K562 (cell line): ENCODE data around the gene TMEM86A. TPM values are rescaled to one million over a fixed set of nuclear protein-coding genes. Genes with fewer than 3 reads are reported as not detected.

Experiments
- ATAC-seq: fragments of 200-7000 bp; cut with Tn5 transposase; 3 replicates; pipeline ENCODE4 v1.9.1; 2020; ENCODE audit warnings: moderate library complexity
- BruUV-seq: library from RNA; stranded (reverse); fragments of 400-500 nt; replicated peaks from 2 replicates; lab custom pipeline; 2021; lab: Mats Ljungman, UMichigan
- CTCF ChIA-PET: fragments of 300-600 bp; formaldehyde crosslinking; extraction: SDS; loops from one replicate; lab custom pipeline; 2021; ENCODE audit warnings: low intra/inter-chr PET ratio; lab: Yijun Ruan, JAX
- POLR2A ChIA-PET: fragments of 300-600, 350-650 bp; sonication (Branson Sonifier 250); formaldehyde crosslinking; extraction: SDS; loops from one replicate; lab custom pipeline; 2021; ENCODE audit warnings: antibody characterized with exemption, inconsistent platforms; lab: Yijun Ruan, JAX
- DNase-seq, 4 experiments: peaks; one replicate each; pipeline versions ENCODE4 v3.0.0 to v3.0.0-alpha.2; 2011 to 2018; ENCODE audit warnings: low spot score in 3 of 4, mixed read lengths in 3 of 4; ENCODE audit errors: extremely low read depth in 1 of 4
- FAIRE-seq: peaks from 2 replicates; lab custom pipeline; 2011; peaks lifted over from hg19 to GRCh38; lab: Jason Lieb, UNC
- H2AFZ ChIP-seq: 2 replicates; pipeline ENCODE4 v1.6.0; 2011; ENCODE audit warnings: low read depth, low read length, control low read depth, inconsistent platforms
- H3K27ac ChIP-seq: fragments of 200-600 bp; 3 replicates; pipeline ENCODE4 v1.8.0; 2011; ENCODE audit warnings: low read depth, mild to moderate bottlenecking, control low read depth, inconsistent platforms, low read length, moderate library complexity, mixed read lengths; ENCODE audit errors: extremely low read depth
- H3K27me3 ChIP-seq, 2 experiments: fragments of 300-600 bp in 1 of 2; 2 replicates in 1 of 2; 3 replicates in 1 of 2; pipeline versions ENCODE4 v1.6.0 to v1.8.0; 2011; ENCODE audit warnings: inconsistent platforms in 2 of 2, low read length in 2 of 2, mild to moderate bottlenecking in 1 of 2, mixed read lengths in 1 of 2, moderate library complexity in 1 of 2; ENCODE audit not compliant: control insufficient read depth in 2 of 2, insufficient read depth in 2 of 2
- H3K36me3 ChIP-seq: fragments of 300-600 bp; 3 replicates; pipeline ENCODE4 v1.8.0; 2011; ENCODE audit warnings: mild to moderate bottlenecking, low read length, inconsistent platforms; ENCODE audit not compliant: control insufficient read depth, insufficient read depth
- H3K4me1 ChIP-seq, 2 experiments: fragments of 200-600 bp in 1 of 2; replicated peaks in 1 of 2; 2 replicates in 1 of 2; 3 replicates in 1 of 2; pipeline versions ENCODE4 v1.5.1 to v1.8.0; 2011; ENCODE audit warnings: inconsistent platforms in 2 of 2, low read length in 2 of 2, mild to moderate bottlenecking in 1 of 2, mixed read lengths in 1 of 2, moderate library complexity in 1 of 2; ENCODE audit not compliant: control insufficient read depth in 2 of 2, insufficient read depth in 2 of 2
- H3K4me2 ChIP-seq: 2 replicates; pipeline ENCODE4 v1.6.1; 2011; ENCODE audit warnings: low read length, control low read depth, inconsistent platforms, mixed read lengths; ENCODE audit not compliant: insufficient read depth
- H3K4me3 ChIP-seq: fragments of 200-600 bp; sonication (generic), shearing (Covaris generic); 2 replicates; pipeline ENCODE4 v1.5.1; 2016; ENCODE audit warnings: control low read depth, inconsistent platforms
- H3K79me2 ChIP-seq: fragments of 200-600 bp; 3 replicates; pipeline ENCODE4 v1.8.0; 2011; ENCODE audit warnings: low read length, inconsistent platforms; ENCODE audit not compliant: control insufficient read depth, insufficient read depth
- H3K9ac ChIP-seq, 2 experiments: 2 replicates each; pipeline versions ENCODE4 v1.6.0 to v1.6.1; 2011; ENCODE audit warnings: low read depth in 2 of 2, low read length in 2 of 2, control low read depth in 1 of 2, inconsistent platforms in 1 of 2, mild to moderate bottlenecking in 1 of 2, mixed read lengths in 1 of 2; ENCODE audit not compliant: insufficient read depth in 1 of 2
- H3K9me1 ChIP-seq: one replicate; pipeline ENCODE4 v1.6.0; 2011; ENCODE audit warnings: inconsistent platforms, mild to moderate bottlenecking, low read length, moderate library complexity; ENCODE audit not compliant: control insufficient read depth, insufficient read depth
- H3K9me3 ChIP-seq: replicated peaks from 2 replicates; pipeline ENCODE4 v1.5.1; 2011; ENCODE audit warnings: low read depth, low read length, inconsistent platforms; ENCODE audit not compliant: control insufficient read depth, insufficient read depth
- H4K20me1 ChIP-seq: replicated peaks from 2 replicates; pipeline ENCODE4 v1.6.1; 2011; ENCODE audit warnings: low read length, inconsistent platforms, mixed read lengths; ENCODE audit not compliant: control insufficient read depth, insufficient read depth
- CSDE1 ChIP-seq, 2 experiments: fragments of 450-650 bp; IDR thresholded peaks; 2 replicates each; pipeline ENCODE4 v1.6.1; 2016; ENCODE audit warnings: mild to moderate bottlenecking in 1 of 2
- DEAF1 ChIP-seq: fragments of 450-650 bp; formaldehyde crosslinking; IDR thresholded peaks from 2 replicates; pipeline ENCODE4 v1.4.0; 2020; ENCODE audit warnings: mild to moderate bottlenecking, moderate library complexity
- PRMT5 ChIP-seq: sonication (generic); formaldehyde crosslinking; IDR thresholded peaks from 2 replicates; pipeline ENCODE4 v1.5.0; 2020; ENCODE audit warnings: missing genetic modification reagents
- RBM14 ChIP-seq: fragments of 200-400 bp; formaldehyde crosslinking; IDR thresholded peaks from 2 replicates; pipeline ENCODE4 v1.6.1; 2018; ENCODE audit warnings: low read depth, mild to moderate bottlenecking, low read length, moderate library complexity, borderline replicate concordance; ENCODE audit not compliant: insufficient read depth
- TARDBP ChIP-seq: fragments of 450-650 bp; IDR thresholded peaks from 2 replicates; pipeline ENCODE4 v1.6.1; 2016
- TCF3 ChIP-seq: sonication (generic); formaldehyde crosslinking; IDR thresholded peaks from 2 replicates; pipeline ENCODE4 v1.4.0; 2020; ENCODE audit warnings: mild to moderate bottlenecking, missing genetic modification reagents
- U2AF1 ChIP-seq: fragments of 200-400 bp; formaldehyde crosslinking; optimal IDR thresholded peaks from 2 replicates; pipeline ENCODE3; 2017; ENCODE audit warnings: mild to moderate bottlenecking, low read depth, low read length, moderate library complexity
- WHSC1 ChIP-seq: IDR thresholded peaks from one replicate; pipeline ENCODE4 v1.6.1; 2012; ENCODE audit warnings: low read length, control low read depth, inconsistent platforms
- ZBTB49 ChIP-seq: sonication (generic); formaldehyde crosslinking; IDR thresholded peaks from 2 replicates; pipeline ENCODE4 v1.8.0; 2022; ENCODE audit warnings: missing genetic modification reagents, mild to moderate bottlenecking, borderline replicate concordance
- ZBTB8A ChIP-seq: fragments of 450-650 bp; IDR thresholded peaks from 2 replicates; pipeline ENCODE4 v1.6.1; 2018; ENCODE audit warnings: mild to moderate bottlenecking, moderate library complexity; ENCODE audit not compliant: partially characterized antibody
- ZNF277 ChIP-seq: fragments of 250-450 bp; sonication (Bioruptor Pico); IDR thresholded peaks from 2 replicates; pipeline ENCODE4 v1.8.0; 2022; ENCODE audit warnings: inconsistent platforms, mild to moderate bottlenecking, moderate library complexity, borderline replicate concordance
- ZNF449 ChIP-seq: fragments of 250-450 bp; sonication (Bioruptor Pico); IDR thresholded peaks from 2 replicates; pipeline ENCODE4 v1.8.0; 2022; ENCODE audit warnings: moderate library complexity, mild to moderate bottlenecking, inconsistent platforms
- ZNF76 ChIP-seq: fragments of 250-450 bp; sonication (Bioruptor Pico); IDR thresholded peaks from 2 replicates; pipeline ENCODE4 v1.4.0; 2020; ENCODE audit warnings: mild to moderate bottlenecking, moderate library complexity, borderline replicate concordance
- WGBS: fragments of 100-300 bp; shearing (Covaris generic); methylation state at CpG from one replicate; pipeline ENCODE4 v1.1.6; 2016; ENCODE audit warnings: low coverage, mixed read lengths; ENCODE audit not compliant: insufficient coverage; ENCODE audit errors: missing lambda C conversion rate; 5-methylcytosine and 5-hydroxymethylcytosine counted together
- in situ Hi-C: fragments of 300-500 bp; cut with MboI; formaldehyde crosslinking; loops from 4 replicates; pipeline ENCODE4 v1.15.0; 2018; ENCODE audit warnings: inconsistent platforms, mixed read lengths
- intact Hi-C: fragments of 100-400 bp; cut with micrococcal nuclease; formaldehyde crosslinking; loops from 2 replicates; pipeline ENCODE4 v1.14.2; 2022
- polyA plus RNA-seq, 8 experiments: library from polyadenylated mRNA; depleted of rRNA in 4 of 8; stranded (reverse) in 5 of 8; unstranded in 3 of 8; fragments of >200 nt; fragmentation: Nextera tagmentation in 2 of 8; fragmentation: Illumina TruSeq in 1 of 8; extraction: Ambion mirVana in 2 of 8; extraction: Trizol in 1 of 8; gene quantifications; 2 replicates each; pipeline versions ENCODE4 v1.2.1 to v1.2.3, GENCODE V29; 2011 to 2014; ENCODE audit warnings: inconsistent platforms in 1 of 8, missing spikeins in 1 of 8
- total RNA-seq, 7 experiments: library from RNA; depleted of rRNA in 6 of 7; stranded (reverse); fragments of >200 nt in 6 of 7; fragmentation: Illumina TruSeq in 2 of 7; extraction: Trizol in 2 of 7; gene quantifications; 2 replicates each; pipeline versions ENCODE4 v1.2.1 to v1.2.3, GENCODE V29; 2011 to 2021; ENCODE audit warnings: low replicate concordance in 1 of 7

TMEM86A gene
- total and polyA plus RNA-seq, 9 of the 15 experiments (the other 6 are each of a cell fraction or from before 2014, with no cell fraction given) = 0.22 to 1.3 (median 0.40) TPM; not detected in 2

GRCh38 chr11:18703001-18703763, 4.6 kb downstream of the TMEM86A start:
- H3K4me2 ChIP-seq = no peak overlapping the region
- H3K79me2 ChIP-seq = no peaks in the 10 kb centered on the region
- no peak overlapping the region for H3K27ac ChIP-seq
- ChIA-PET CTCF (no interaction called here), POLR2A (no interaction called here)
- ATAC-seq (no peak), DNase-seq (no peak), FAIRE-seq (no peak)
- H3K9me3 ChIP-seq = no peaks in the 10 kb centered on the region
- no peak overlapping the region for H2AFZ ChIP-seq
- intact Hi-C loops = no loop called here
- no peaks in the 10 kb centered on the region; the same call in 1 of the 2 replicates for H4K20me1 ChIP-seq
- WGBS = 9% methylated on average over 2 of the region's 2 CpGs
- H3K4me1 ChIP-seq = peaks cover 10 to 21% of the 10 kb centered on the region in 2 experiments
- H3K9ac ChIP-seq = no peak overlapping the region
- H3K27me3 ChIP-seq = peaks cover 13 to 44% of the 10 kb centered on the region in 2 experiments; a peak in 4 of 5 replicates
- H3K4me3 ChIP-seq = no peak overlapping the region
- H3K9me1 ChIP-seq = no peaks in the 10 kb centered on the region
- H3K36me3 ChIP-seq = no peaks in the 10 kb centered on the region
- in situ Hi-C loops = no loop called here
- no TSS peak for BruUV-seq
- TF ChIP-seq ZNF449 (CRISPR knock-in tag) (no peak), U2AF1 (no peak), WHSC1 (no peak), PRMT5 (CRISPR knock-in tag) (no peak), ZBTB8A (no peak), TCF3 (CRISPR knock-in tag) (no peak), TARDBP (no peak), RBM14 (no peak), ZNF76 (no peak), DEAF1 (CRISPR knock-in tag) (no peak), CSDE1 (IDR thresholded peaks at IDR 0.05) (no peak), ZBTB49 (no peak), ZNF277 (CRISPR knock-in tag) (no peak)
